HG02840 (cell line): ENCODE measurements around the gene GALNT13.
"Not testable (repeated sequence)": the region's sequence is repeated elsewhere in the genome, so short reads cannot be mapped to it uniquely, and the experiment has no call there.

Experiments used
- ATAC-seq: cut with Tn5 transposase; IDR thresholded peaks from one replicate; pipeline ENCODE4 v1.9.1; 2021; ENCODE audit warnings: mild to moderate bottlenecking, moderate library complexity, moderate number of reproducible peaks; ENCODE audit not compliant: unreplicated experiment, low FRiP score

Gene GALNT13

DNA sequence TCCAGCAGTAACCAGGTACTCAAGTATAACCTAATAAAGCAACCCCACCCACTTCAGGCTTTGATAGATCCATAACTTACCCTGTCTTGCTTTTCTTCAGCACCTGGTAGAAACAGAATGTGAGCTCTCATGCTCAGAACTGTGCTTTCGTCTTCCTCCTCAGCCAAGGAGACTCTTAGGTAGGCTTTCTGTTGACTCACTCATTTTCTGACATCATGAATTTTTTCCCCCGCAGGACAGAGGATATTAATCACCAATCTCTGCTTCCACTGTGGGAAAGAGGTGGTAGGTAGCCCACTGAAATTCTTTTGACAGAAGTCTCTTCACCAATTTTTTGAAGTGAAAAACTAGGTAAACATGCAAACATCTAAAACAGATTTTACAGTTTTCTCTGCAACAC is 585.6 kb downstream of the GALNT13 start:
- ATAC-seq = no peak

DNA sequence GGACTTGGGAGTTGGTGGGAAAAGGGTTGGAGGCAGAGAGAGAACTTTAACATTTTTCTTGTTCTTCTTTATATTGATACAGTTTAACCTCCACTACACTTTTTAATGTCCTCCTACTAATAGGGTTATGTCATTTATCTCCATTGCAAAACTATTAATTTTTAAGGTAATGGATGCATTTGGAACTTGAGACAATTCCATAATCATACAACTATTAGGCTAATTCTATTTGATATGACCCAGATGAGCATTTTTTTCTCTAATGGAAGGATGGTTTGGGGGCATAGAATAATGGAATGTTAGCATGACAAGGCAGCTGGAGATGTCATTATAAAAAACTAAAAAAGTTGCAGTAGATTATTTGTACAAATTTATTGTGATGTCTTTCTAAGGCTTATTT is 587.6 kb downstream of the GALNT13 start:
- ATAC-seq = no peak

- ATAC-seq = no peak
These were observed 590.9 kb downstream of the GALNT13 start for GRCh38 chr2:154462634-154463033.

DNA sequence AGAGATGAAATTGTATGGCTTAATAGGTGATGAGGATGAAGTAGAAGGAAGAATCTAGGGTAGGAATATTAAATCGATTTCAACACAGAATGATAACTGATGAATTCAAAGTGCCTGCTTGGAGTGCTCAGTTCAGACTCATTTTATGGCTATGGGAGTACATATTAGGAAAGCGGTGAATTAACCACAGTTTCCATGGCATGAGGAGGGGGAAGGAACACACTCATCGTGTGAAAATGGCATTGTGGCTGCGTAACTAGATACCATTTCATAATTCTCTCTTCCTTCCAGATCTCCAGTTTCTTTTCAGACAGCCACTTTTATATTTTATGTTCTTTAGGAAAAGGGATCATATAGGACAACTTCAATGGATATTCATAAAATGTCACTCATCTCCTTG is 594.5 kb downstream of the GALNT13 start:
- no peak for ATAC-seq

DNA sequence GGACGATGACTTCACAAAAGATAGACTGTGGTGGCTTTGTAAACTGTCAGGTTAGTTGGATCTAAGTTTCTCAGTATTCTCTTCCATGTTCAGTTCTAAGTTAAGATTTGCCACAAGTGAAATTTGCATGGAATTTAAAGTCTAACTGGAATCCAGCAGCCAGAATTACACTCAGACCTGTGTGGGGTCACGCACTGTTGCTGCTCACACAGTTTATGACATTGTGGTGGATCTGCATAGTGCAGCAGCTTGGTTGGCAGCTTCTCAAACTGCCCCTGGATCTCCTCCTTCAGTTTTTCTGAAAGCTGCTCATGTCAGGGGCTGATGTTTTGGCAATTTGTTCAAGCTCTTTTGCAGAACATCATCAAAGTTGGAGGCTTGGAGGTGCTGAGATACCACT is 598.7 kb downstream of the GALNT13 start:
- no peak for ATAC-seq

DNA sequence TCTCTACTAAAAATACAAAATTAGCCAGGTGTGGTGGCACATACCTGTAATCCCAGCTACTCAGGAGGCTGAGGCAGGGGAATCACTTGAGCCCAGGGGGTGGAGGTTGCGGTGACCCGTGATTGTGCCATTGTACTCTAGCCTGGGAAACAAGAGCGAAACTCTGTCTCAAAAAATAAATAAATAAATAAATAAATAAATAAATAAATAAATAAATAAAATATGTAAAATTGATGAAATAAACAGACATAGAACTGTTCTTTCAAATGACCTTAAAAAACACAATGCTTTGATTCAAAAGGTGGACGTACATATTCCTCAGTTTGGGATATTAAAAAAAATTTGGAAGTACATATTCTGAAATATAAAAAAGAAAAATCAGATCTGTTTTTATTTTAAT is 599.8 kb downstream of the GALNT13 start:
- not testable (repeated sequence) for ATAC-seq

DNA sequence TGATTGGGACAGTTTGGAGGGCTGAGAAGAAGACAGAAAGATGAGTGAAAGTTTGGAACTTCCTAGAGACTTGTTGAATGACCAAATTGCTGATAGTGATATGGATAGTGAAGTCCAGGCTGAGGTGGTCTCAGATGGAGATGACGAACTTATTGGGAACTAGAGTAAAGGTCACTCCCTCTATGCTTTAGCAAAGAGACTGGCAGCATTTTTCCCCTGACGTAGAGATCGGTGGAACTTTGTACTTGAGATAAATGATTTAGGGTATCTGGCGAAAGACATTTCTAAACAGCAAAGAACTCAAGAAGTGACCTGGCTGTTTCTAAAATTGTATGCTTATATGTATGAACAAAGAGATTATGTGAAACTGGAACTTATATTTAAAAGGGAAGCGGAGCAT is 605.6 kb downstream of the GALNT13 start:
- ATAC-seq = no peak

DNA sequence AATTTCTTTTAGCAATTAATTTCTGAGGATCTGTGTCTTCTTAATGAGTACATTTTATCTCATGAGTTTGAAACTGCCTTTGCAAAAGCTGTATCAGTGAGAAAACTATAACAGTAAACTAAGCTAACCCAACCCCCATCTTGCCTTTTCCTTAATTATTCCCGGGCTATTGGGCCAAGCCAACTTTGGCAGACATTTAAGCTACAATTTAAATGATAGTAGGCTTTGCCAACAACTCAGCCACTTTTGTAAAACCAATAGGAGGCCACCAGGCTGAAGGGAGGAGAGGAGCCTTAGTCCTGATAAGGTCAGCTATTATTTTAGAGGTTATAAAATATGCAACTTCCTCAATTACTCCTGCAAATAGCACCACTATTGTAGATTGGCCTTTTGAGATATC is 608.8 kb downstream of the GALNT13 start:
- ATAC-seq = no peak

GRCh38 chr2:154481336-154481735 is 609.6 kb downstream of the GALNT13 start:
- ATAC-seq = no peak

DNA sequence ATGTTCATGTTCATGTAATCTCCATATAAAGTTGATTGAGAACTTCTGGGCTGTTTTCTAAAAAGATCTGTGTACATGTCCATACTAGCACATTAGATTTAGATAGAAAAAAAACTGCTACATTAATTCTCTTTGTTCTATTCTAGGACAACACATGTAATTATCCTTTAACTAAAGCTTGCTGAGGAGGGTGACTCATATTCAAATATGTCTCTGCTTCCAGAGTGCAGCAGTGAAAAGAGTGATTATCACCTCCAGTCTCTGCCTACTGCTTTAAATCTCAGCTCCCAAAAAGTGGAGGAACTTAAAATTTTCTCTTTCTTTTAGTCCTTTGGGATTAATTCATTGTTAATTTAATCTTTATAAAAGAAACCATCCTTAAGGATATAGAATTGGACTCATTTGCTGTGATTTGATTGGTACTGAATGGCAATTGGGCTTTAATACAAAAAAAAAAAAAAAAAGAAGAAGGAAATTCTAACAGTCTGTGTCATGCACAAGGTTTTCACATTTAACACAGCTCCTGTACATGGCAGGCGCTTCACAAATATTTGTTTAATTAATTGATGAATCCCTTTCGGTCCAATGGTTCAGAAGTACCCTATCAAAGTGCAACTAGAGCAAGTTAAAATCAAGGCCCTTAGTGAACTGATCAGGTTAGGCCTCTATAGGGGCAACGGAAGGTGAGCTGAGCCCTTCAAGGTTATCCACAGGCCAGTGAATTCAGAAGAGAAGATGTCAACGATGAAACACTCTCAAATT is 612.8 kb downstream of the GALNT13 start:
- ATAC-seq = no peak

GRCh38 chr2:154488801-154489200 is 617.1 kb downstream of the GALNT13 start:
- no peak for ATAC-seq

DNA sequence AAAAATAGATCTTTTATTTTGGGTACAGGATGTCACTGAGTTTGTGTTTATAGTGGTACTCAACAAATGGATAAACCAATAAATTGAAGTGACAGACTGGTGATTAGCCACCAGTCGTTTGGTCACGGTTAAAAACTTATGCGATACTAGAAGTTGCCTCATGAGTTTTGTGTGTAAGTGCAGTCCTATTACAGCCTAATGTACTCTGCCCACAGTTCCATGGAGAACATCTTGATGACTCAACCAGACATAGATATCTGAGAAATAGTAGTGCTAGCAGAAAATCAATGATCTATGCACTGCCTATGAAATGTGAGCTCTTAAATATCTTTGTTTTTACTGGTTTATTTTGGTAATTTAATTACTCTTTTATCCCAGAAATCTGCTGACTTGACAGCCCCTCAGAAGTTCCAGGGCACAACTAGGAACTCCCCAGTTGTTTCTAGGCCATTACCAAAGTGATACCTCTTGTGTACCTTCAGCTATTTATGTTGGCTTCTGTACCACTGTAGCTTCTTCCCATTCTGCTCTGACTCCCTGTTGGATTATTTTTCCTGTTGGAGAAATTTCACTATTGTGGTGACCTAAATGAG is 617.6 kb downstream of the GALNT13 start:
- no peak for ATAC-seq

DNA sequence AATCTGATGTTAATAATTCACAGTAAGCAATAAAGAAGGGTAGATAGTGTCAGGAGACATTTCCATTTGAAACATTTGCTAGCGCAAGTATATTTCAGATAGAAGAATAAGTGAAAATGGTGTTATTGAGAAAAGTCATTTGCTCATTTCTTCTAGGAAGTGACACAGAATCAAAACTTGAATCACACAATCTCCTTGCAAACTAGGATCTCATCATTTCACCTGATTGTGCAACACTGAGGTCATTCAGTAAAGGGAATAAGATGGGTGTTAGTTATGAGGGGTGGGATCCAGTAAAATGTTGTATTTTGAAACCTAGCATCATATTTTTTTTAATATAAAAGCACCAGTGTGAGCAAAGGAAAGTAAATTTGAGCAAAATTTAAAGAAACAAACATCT is 618.8 kb downstream of the GALNT13 start:
- no peak for ATAC-seq

GRCh38 chr2:154495455-154495868 is 623.7 kb downstream of the GALNT13 start:
- ATAC-seq = no peak

GRCh38 chr2:154497019-154497418 is 625.3 kb downstream of the GALNT13 start:
- no peak for ATAC-seq
